HepG2 (cell line): Measurements from ENCODE around the gene COX6A2. TPM values are rescaled to one million over a fixed set of nuclear protein-coding genes. Genes with fewer than 3 reads are reported as not detected.

Source experiments
- DMTF1 ChIP-seq: sonication (generic); formaldehyde crosslinking; IDR thresholded peaks from 2 replicates; pipeline ENCODE4 v1.4.0; 2020; ENCODE audit warnings: mild to moderate bottlenecking, missing genetic modification reagents
- DRAP1 ChIP-seq: IDR thresholded peaks from 2 replicates; pipeline ENCODE4 v1.6.1; 2016; ENCODE audit warnings: missing genetic modification reagents, missing compliant biosample characterization
- HNRNPL ChIP-seq: fragments of 200-400 bp; formaldehyde crosslinking; IDR thresholded peaks from 2 replicates; pipeline ENCODE4 v1.6.1; 2017; ENCODE audit warnings: mild to moderate bottlenecking, low read depth, low read length
- HNRNPLL ChIP-seq: fragments of 200-400 bp; formaldehyde crosslinking; IDR thresholded peaks from 2 replicates; pipeline ENCODE4 v1.6.1; 2017; ENCODE audit warnings: mild to moderate bottlenecking, low read depth, low read length; ENCODE audit not compliant: poor library complexity, severe bottlenecking
- JDP2 ChIP-seq: sonication (generic); formaldehyde crosslinking; IDR thresholded peaks from 2 replicates; pipeline ENCODE4 v1.8.1; 2022; ENCODE audit warnings: missing genetic modification reagents, borderline replicate concordance
- KDM2A ChIP-seq: sonication (generic); formaldehyde crosslinking; IDR thresholded peaks from 2 replicates; pipeline ENCODE4 v1.4.0; 2020; ENCODE audit warnings: low read depth, missing genetic modification reagents, borderline replicate concordance
- KDM3A ChIP-seq: IDR thresholded peaks from 2 replicates; pipeline ENCODE4 v1.6.1; 2018; ENCODE audit warnings: low read depth, missing compliant biosample characterization
- KDM5B ChIP-seq: sonication (generic); formaldehyde crosslinking; IDR thresholded peaks from 2 replicates; pipeline ENCODE4 v1.4.0; 2020; ENCODE audit warnings: missing genetic modification reagents, mild to moderate bottlenecking, borderline replicate concordance
- MAFK ChIP-seq, 2 experiments: IDR thresholded peaks in 1 of 2; conservative IDR thresholded peaks in 1 of 2; 2 replicates each; pipeline ENCODE4 v1.6.1; 2011; ENCODE audit warnings: improper control_type of control experiment in 2 of 2, low read length in 2 of 2
- PCBP2 ChIP-seq: fragments of 200-400 bp; formaldehyde crosslinking; optimal IDR thresholded peaks from 2 replicates; pipeline ENCODE3; 2018; ENCODE audit warnings: low read length, low read depth; ENCODE audit not compliant: poor library complexity, severe bottlenecking
- POGZ ChIP-seq: sonication (generic); formaldehyde crosslinking; IDR thresholded peaks from 2 replicates; pipeline ENCODE4 v1.4.0; 2020; ENCODE audit warnings: mild to moderate bottlenecking, missing genetic modification reagents
- POLR2A ChIP-seq, 2 experiments: IDR thresholded peaks; 2 replicates each; pipeline ENCODE4 v1.6.1; 2011; ENCODE audit warnings: low read depth in 2 of 2, low read length in 2 of 2, mild to moderate bottlenecking in 1 of 2, moderate library complexity in 1 of 2; ENCODE audit not compliant: insufficient read depth in 1 of 2
- POLR2AphosphoS5 ChIP-seq: IDR thresholded peaks from 2 replicates; pipeline ENCODE4 v1.6.1; 2012; ENCODE audit warnings: low read depth, low read length
- SIN3A ChIP-seq: IDR thresholded peaks from 2 replicates; pipeline ENCODE4 v1.6.1; 2011; ENCODE audit warnings: low read depth, mild to moderate bottlenecking, control low read depth, low read length, borderline replicate concordance
- SMAD9 ChIP-seq: sonication (generic); formaldehyde crosslinking; IDR thresholded peaks from 2 replicates; pipeline ENCODE4 v1.5.1; 2020; ENCODE audit warnings: mild to moderate bottlenecking, missing genetic modification reagents
- ZNF143 ChIP-seq: sonication (generic); formaldehyde crosslinking; IDR thresholded peaks from 2 replicates; pipeline ENCODE4 v1.4.0; 2020; ENCODE audit warnings: missing genetic modification reagents
- ZNF274 ChIP-seq: sonication (generic); formaldehyde crosslinking; IDR thresholded peaks from 2 replicates; pipeline ENCODE4 v1.5.1; 2020; ENCODE audit warnings: mild to moderate bottlenecking, missing genetic modification reagents
- ZNF276 ChIP-seq: sonication (generic); formaldehyde crosslinking; IDR thresholded peaks from 2 replicates; pipeline ENCODE4 v1.4.0; 2020; ENCODE audit warnings: mild to moderate bottlenecking, low read depth, missing genetic modification reagents
- ZNF660 ChIP-seq: sonication (generic); formaldehyde crosslinking; IDR thresholded peaks from 2 replicates; pipeline ENCODE4 v1.5.1; 2020; ENCODE audit warnings: mild to moderate bottlenecking, low read depth, missing genetic modification reagents, borderline replicate concordance
- ZNF720 ChIP-seq: sonication (generic); formaldehyde crosslinking; IDR thresholded peaks from 2 replicates; pipeline ENCODE4 v1.4.0; 2020; ENCODE audit warnings: missing genetic modification reagents
- ZNF746 ChIP-seq: sonication (generic); formaldehyde crosslinking; IDR thresholded peaks from 2 replicates; pipeline ENCODE4 v1.8.0; 2022; ENCODE audit warnings: mild to moderate bottlenecking, missing genetic modification reagents
- polyA plus RNA-seq, 8 experiments: library from polyadenylated mRNA; depleted of rRNA in 3 of 8; stranded (reverse) in 7 of 8; unstranded in 1 of 8; fragments of >200 nt; fragmentation: Illumina TruSeq in 4 of 8; extraction: Trizol in 4 of 8; gene quantifications; 2 replicates each; pipeline versions ENCODE4 v1.2.1 to v1.2.3, GENCODE V29; 2011 to 2016; ENCODE audit warnings: low read depth in 4 of 8, missing spikeins in 1 of 8, mixed read lengths in 1 of 8; ENCODE audit not compliant: insufficient read depth in 1 of 8
- total RNA-seq, 5 experiments: library from RNA; depleted of rRNA; stranded (reverse); fragments of >200 nt; fragmentation: Illumina TruSeq; extraction: Trizol; gene quantifications; 2 replicates each; pipeline ENCODE4 v1.2.3, GENCODE V29; 2016; ENCODE audit warnings: low read depth in 1 of 5

The COX6A2 gene
- total and polyA plus RNA-seq, 2 of the 13 experiments (the other 11 are each of a cell fraction or from before 2014, with no cell fraction given): not detected

- no peak for TF ChIP-seq DMTF1 (CRISPR knock-in tag)
- TF ChIP-seq ZNF274 (CRISPR knock-in tag): no peak; the same call in 1 of the 2 replicates
- no peak for TF ChIP-seq KDM5B (CRISPR knock-in tag)
- TF ChIP-seq ZNF746 (CRISPR knock-in tag): 0 out of 2 replicates have a peak, but pooled peaks have one; percentile 9
- no peak for TF ChIP-seq ZNF720
- peak; percentile 8 to 72; a peak in 2 of 4 replicates for TF ChIP-seq POLR2A (IDR thresholded peaks at IDR 0.05; ENCODE audit: insufficient read depth in 1 of 2, low read depth in 2 of 2, low read length in 2 of 2)
- TF ChIP-seq KDM2A (CRISPR knock-in tag): peak; percentile 40; the same call in 1 of the 2 replicates
- TF ChIP-seq HNRNPLL: peak; percentile 29
- TF ChIP-seq POGZ (CRISPR knock-in tag): no peak
- TF ChIP-seq KDM3A: 0 out of 2 replicates have a peak, but pooled peaks have one; percentile 2
- peak; percentile 63 for TF ChIP-seq POLR2AphosphoS5
- TF ChIP-seq MAFK (conservative IDR thresholded peaks at IDR 0.05 in 1 of 2, IDR thresholded peaks at IDR 0.05 in 1 of 2; ENCODE audit: low read length in 2 of 2): no peak
- TF ChIP-seq ZNF660 (CRISPR knock-in tag): 0 out of 2 replicates have a peak, but pooled peaks have one; percentile 47
- TF ChIP-seq JDP2 (CRISPR knock-in tag): no peak
- no peak for TF ChIP-seq ZNF276
- 0 out of 2 replicates have a peak, but pooled peaks have one; percentile 8 for TF ChIP-seq SMAD9 (CRISPR knock-in tag)
- TF ChIP-seq HNRNPL: 0 out of 2 replicates have a peak, but pooled peaks have one; percentile 47
- peak; percentile 33; the same call in 1 of the 2 replicates for TF ChIP-seq SIN3A
- TF ChIP-seq ZNF143 (CRISPR knock-in tag): no peak
- no peak for TF ChIP-seq PCBP2
- TF ChIP-seq DRAP1 (CRISPR knock-in tag): peak; percentile 49
Measured at GRCh38 chr16:31476303-31477219, 48.4 kb upstream of the COX6A2 start (continued).
